SK-N-SH (cell line): ENCODE measurements around the gene POLR2B. TPM values are rescaled to one million over a fixed set of nuclear protein-coding genes. Genes with fewer than 3 reads are reported as not detected.

Experiments
- CTCF ChIA-PET: fragments of 300-600, 350-600 bp; formaldehyde crosslinking; extraction: SDS; loops from one replicate; lab custom pipeline; 2021; lab: Yijun Ruan, JAX
- POLR2A ChIA-PET: fragments of 350-600 bp; sonication (Branson Sonifier 250); formaldehyde crosslinking; extraction: SDS; loops from one replicate; lab custom pipeline; 2020; ENCODE audit warnings: antibody characterized with exemption, inconsistent platforms; lab: Yijun Ruan, JAX
- DNase-seq: peaks from one replicate; pipeline ENCODE4 v3.0.0; 2012
- H2AFZ ChIP-seq: fragments of 200-600 bp; sonication (generic); 2 replicates; pipeline ENCODE4 v1.8.1; 2016; ENCODE audit warnings: antibody characterized with exemption, mild to moderate bottlenecking, low read depth
- H3F3A ChIP-seq: fragments of 200-600 bp; sonication (generic); replicated peaks from 2 replicates; pipeline ENCODE3; 2016; ENCODE audit warnings: antibody characterized with exemption, mild to moderate bottlenecking; ENCODE audit not compliant: insufficient read depth
- H3K27ac ChIP-seq, 2 experiments: fragments of 200-500 bp in 1 of 2; fragments of 200-600 bp in 1 of 2; sonication (Bioruptor generic) in 1 of 2; sonication (generic), shearing (Covaris generic) in 1 of 2; 2 replicates each; pipeline versions ENCODE4 v1.5.1 to v1.6.1; 2014 to 2016; ENCODE audit warnings: low read depth in 2 of 2, inconsistent platforms in 1 of 2, low read length in 1 of 2, mild to moderate bottlenecking in 1 of 2, mixed read lengths in 1 of 2
- H3K27me3 ChIP-seq: fragments of 200-600 bp; sonication (generic), shearing (Covaris generic); 2 replicates; pipeline ENCODE4 v1.6.1; 2016; ENCODE audit warnings: mixed run types; ENCODE audit not compliant: insufficient read depth
- H3K36me3 ChIP-seq, 2 experiments: fragments of 200-500 bp in 1 of 2; fragments of 200-600 bp in 1 of 2; sonication (Bioruptor generic) in 1 of 2; sonication (generic) in 1 of 2; replicated peaks in 1 of 2; 2 replicates each; pipeline versions ENCODE3 to v1.5.1; 2014 to 2016; ENCODE audit warnings: low read length in 1 of 2, mild to moderate bottlenecking in 1 of 2; ENCODE audit not compliant: insufficient read depth in 2 of 2, control insufficient read depth in 1 of 2
- H3K4me1 ChIP-seq, 2 experiments: fragments of 200-500 bp in 1 of 2; fragments of 200-600 bp in 1 of 2; sonication (Bioruptor generic) in 1 of 2; sonication (generic), shearing (Covaris generic) in 1 of 2; 2 replicates each; pipeline versions ENCODE4 v1.5.1 to v1.6.1; 2014 to 2016; ENCODE audit warnings: low read depth in 1 of 2, low read length in 1 of 2, mixed run types in 1 of 2; ENCODE audit not compliant: insufficient read depth in 2 of 2, control insufficient read depth in 1 of 2
- H3K4me2 ChIP-seq: fragments of 200-600 bp; sonication (generic), shearing (Covaris generic); 2 replicates; pipeline ENCODE4 v1.6.1; 2017; ENCODE audit warnings: mixed run types
- H3K4me3 ChIP-seq, 2 experiments: fragments of 200-500 bp in 1 of 2; fragments of 200-600 bp in 1 of 2; sonication (Bioruptor generic) in 1 of 2; sonication (generic), shearing (Covaris generic) in 1 of 2; 2 replicates each; pipeline versions ENCODE4 v1.5.1 to v1.8.1; 2014 to 2016; ENCODE audit warnings: low read depth in 2 of 2, inconsistent platforms in 1 of 2, low read length in 1 of 2, mild to moderate bottlenecking in 1 of 2, mixed read lengths in 1 of 2, moderate library complexity in 1 of 2
- H3K79me2 ChIP-seq: fragments of 200-600 bp; sonication (generic); 2 replicates; pipeline ENCODE4 v1.8.1; 2017; ENCODE audit warnings: mild to moderate bottlenecking; ENCODE audit not compliant: insufficient read depth
- H3K9ac ChIP-seq: fragments of 200-600 bp; sonication (generic); 2 replicates; pipeline ENCODE4 v1.6.1; 2017; ENCODE audit warnings: mixed run types
- H3K9me2 ChIP-seq: fragments of 200-600 bp; sonication (generic); 2 replicates; pipeline ENCODE4 v1.6.1; 2017; ENCODE audit warnings: mixed run types
- H3K9me3 ChIP-seq: fragments of 200-600 bp; sonication (generic); 2 replicates; pipeline ENCODE4 v1.6.1; 2017; ENCODE audit warnings: mixed run types, mild to moderate bottlenecking, moderate library complexity
- H4K20me1 ChIP-seq: fragments of 200-600 bp; sonication (generic); 2 replicates; pipeline ENCODE4 v1.6.1; 2017; ENCODE audit warnings: mild to moderate bottlenecking, mixed run types; ENCODE audit not compliant: insufficient read depth
- CHD2 ChIP-seq: fragments of 150-350 bp; IDR thresholded peaks from 2 replicates; pipeline ENCODE4 v1.6.1; 2018; ENCODE audit warnings: low read length; ENCODE audit not compliant: partially characterized antibody
- FOSL2 ChIP-seq: IDR thresholded peaks from 2 replicates; pipeline ENCODE4 v1.4.0; 2012; ENCODE audit warnings: low read depth, mild to moderate bottlenecking, moderate library complexity, borderline replicate concordance
- FOXJ3 ChIP-seq: sonication (generic); formaldehyde crosslinking; IDR thresholded peaks from 2 replicates; pipeline ENCODE4 v1.5.1; 2020; ENCODE audit warnings: mild to moderate bottlenecking, missing genetic modification reagents
- GABPA ChIP-seq: IDR thresholded peaks from 2 replicates; pipeline ENCODE4 v1.4.0; 2012; ENCODE audit warnings: low read depth, mild to moderate bottlenecking
- MAX ChIP-seq: IDR thresholded peaks from 2 replicates; pipeline ENCODE4 v1.4.0; 2012; ENCODE audit warnings: low read depth
- MXI1 ChIP-seq: IDR thresholded peaks from 2 replicates; pipeline ENCODE4 v1.6.1; 2012; ENCODE audit warnings: mild to moderate bottlenecking, low read depth, low read length, improper control_type of control experiment
- NRF1 ChIP-seq: IDR thresholded peaks from 2 replicates; pipeline ENCODE4 v1.6.1; 2012; ENCODE audit warnings: low read depth, mild to moderate bottlenecking, low read length
- RAD21 ChIP-seq: IDR thresholded peaks from 2 replicates; pipeline ENCODE4 v1.6.1; 2012; ENCODE audit warnings: mild to moderate bottlenecking, low read length
- RCOR1 ChIP-seq: fragments of 150-350 bp; IDR thresholded peaks from 2 replicates; pipeline ENCODE4 v1.6.1; 2017; ENCODE audit warnings: antibody characterized with exemption, low read length
- RFX5 ChIP-seq: IDR thresholded peaks from 2 replicates; pipeline ENCODE4 v1.6.1; 2012; ENCODE audit warnings: mild to moderate bottlenecking, improper control_type of control experiment, low read length
- RXRA ChIP-seq: IDR thresholded peaks from 2 replicates; pipeline ENCODE4 v1.4.0; 2012; ENCODE audit warnings: low read depth, mild to moderate bottlenecking, borderline replicate concordance
- SIN3A ChIP-seq: IDR thresholded peaks from 2 replicates; pipeline ENCODE4 v1.6.1; 2012; ENCODE audit warnings: low read depth, mild to moderate bottlenecking, low read length, moderate library complexity, borderline replicate concordance
- SMC3 ChIP-seq: IDR thresholded peaks from 2 replicates; pipeline ENCODE4 v1.6.1; 2012; ENCODE audit warnings: low read depth, low read length, improper control_type of control experiment
- TEAD4 ChIP-seq: IDR thresholded peaks from 2 replicates; pipeline ENCODE4 v1.4.0; 2012; ENCODE audit warnings: mild to moderate bottlenecking, borderline replicate concordance; ENCODE audit not compliant: insufficient read depth
- WGBS: methylation state at CpG from one replicate; pipeline ENCODE4 v1.1.6; 2017; ENCODE audit warnings: low lambda C conversion rate; 5-methylcytosine and 5-hydroxymethylcytosine counted together
- polyA plus RNA-seq, 3 experiments: library from polyadenylated mRNA; depleted of rRNA; stranded (reverse); fragments of >200 nt; gene quantifications; 2 replicates each; pipeline ENCODE4 v1.2.3, GENCODE V29; 2012
- TF ChIP-seq, protein P1 (sequence below): IDR thresholded peaks from 2 replicates; pipeline ENCODE4 v1.4.0; 2012; ENCODE audit warnings: low read depth, borderline replicate concordance
- TF ChIP-seq, protein P2 (sequence below): IDR thresholded peaks from 2 replicates; pipeline ENCODE4 v1.4.0; 2012; ENCODE audit warnings: low read depth, borderline replicate concordance
- TF ChIP-seq, protein P3 (sequence below): fragments of 150-350 bp; IDR thresholded peaks from 2 replicates; pipeline ENCODE4 v1.6.1; 2017; ENCODE audit warnings: antibody characterized with exemption, low read length, low read depth, borderline replicate concordance

The POLR2B gene
- polyA plus RNA-seq, 1 of the 3 experiments (the other 2 are of a cell fraction): 58.5 TPM

DNA sequence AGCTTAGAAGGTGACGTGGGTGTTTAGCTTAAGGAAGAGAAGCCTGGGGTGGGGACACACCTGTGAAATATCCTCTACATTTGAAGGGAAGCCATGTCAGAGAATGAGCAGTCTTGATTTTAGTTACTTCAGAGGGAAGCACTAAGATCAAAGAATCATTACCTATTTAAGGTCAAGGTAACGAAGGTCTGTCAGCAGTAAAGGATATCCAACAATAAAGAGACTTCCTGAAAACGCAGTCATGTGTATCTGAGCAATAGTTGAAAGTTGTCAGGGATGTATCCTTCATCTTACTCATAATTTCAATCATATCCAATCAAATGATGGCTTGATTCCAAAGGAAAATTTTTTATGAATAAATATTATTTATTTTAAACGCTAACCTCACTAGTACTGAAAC lies 98.0 kb downstream of the POLR2B start:
- Histone ChIP-seq H3K79me2 (no peaks in the 10 kb centered on the region), H3K36me3 (no peaks in the 10 kb centered on the region), H3F3A (peaks cover 43% of the 10 kb centered on the region), H3K27ac (peak overlapping the region in 1 of 2 experiments; percentile 91; a peak in 1 of 4 replicates), H3K4me1 (peaks cover 0 to 24% of the 10 kb centered on the region in 2 experiments; a peak in 2 of 4 replicates), H2AFZ (no peak overlapping the region), H3K4me2 (no peak overlapping the region), H3K9me3 (no peaks in the 10 kb centered on the region), H3K9ac (no peak overlapping the region), H4K20me1 (no peaks in the 10 kb centered on the region), H3K9me2 (no peaks in the 10 kb centered on the region), H3K27me3 (no peaks in the 10 kb centered on the region), H3K4me3 (no peak overlapping the region)
- 52% methylated on average over 4 of the region's 4 CpGs for WGBS
- TF ChIP-seq FOSL2 (no peak), GABPA (no peak), SMC3 (no peak), RAD21 (no peak), NRF1 (no peak), RXRA (no peak), TEAD4 (no peak), FOXJ3 (CRISPR knock-in tag) (no peak), RCOR1 (no peak), MAX (no peak), RFX5 (no peak), MXI1 (no peak), CHD2 (no peak), SIN3A (no peak)
- TF ChIP-seq, protein P1, sequence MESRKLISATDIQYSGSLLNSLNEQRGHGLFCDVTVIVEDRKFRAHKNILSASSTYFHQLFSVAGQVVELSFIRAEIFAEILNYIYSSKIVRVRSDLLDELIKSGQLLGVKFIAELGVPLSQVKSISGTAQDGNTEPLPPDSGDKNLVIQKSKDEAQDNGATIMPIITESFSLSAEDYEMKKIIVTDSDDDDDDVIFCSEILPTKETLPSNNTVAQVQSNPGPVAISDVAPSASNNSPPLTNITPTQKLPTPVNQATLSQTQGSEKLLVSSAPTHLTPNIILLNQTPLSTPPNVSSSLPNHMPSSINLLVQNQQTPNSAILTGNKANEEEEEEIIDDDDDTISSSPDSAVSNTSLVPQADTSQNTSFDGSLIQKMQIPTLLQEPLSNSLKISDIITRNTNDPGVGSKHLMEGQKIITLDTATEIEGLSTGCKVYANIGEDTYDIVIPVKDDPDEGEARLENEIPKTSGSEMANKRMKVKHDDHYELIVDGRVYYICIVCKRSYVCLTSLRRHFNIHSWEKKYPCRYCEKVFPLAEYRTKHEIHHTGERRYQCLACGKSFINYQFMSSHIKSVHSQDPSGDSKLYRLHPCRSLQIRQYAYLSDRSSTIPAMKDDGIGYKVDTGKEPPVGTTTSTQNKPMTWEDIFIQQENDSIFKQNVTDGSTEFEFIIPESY: no peak
- TF ChIP-seq, protein P2, sequence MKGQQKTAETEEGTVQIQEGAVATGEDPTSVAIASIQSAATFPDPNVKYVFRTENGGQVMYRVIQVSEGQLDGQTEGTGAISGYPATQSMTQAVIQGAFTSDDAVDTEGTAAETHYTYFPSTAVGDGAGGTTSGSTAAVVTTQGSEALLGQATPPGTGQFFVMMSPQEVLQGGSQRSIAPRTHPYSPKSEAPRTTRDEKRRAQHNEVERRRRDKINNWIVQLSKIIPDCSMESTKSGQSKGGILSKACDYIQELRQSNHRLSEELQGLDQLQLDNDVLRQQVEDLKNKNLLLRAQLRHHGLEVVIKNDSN: no peak
- TF ChIP-seq, protein P3, sequence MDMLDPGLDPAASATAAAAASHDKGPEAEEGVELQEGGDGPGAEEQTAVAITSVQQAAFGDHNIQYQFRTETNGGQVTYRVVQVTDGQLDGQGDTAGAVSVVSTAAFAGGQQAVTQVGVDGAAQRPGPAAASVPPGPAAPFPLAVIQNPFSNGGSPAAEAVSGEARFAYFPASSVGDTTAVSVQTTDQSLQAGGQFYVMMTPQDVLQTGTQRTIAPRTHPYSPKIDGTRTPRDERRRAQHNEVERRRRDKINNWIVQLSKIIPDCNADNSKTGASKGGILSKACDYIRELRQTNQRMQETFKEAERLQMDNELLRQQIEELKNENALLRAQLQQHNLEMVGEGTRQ: no peak
- DNase-seq: no peak
- ChIA-PET CTCF (interaction anchor here (0.6 to 1.7 kb wide), 3 partner anchors 15 to 81 kb away, joined by 3 to 5 read pairs (median 3); no protein-coding TSS in a partner anchor), POLR2A (no interaction called here)
